Gastroesophageal sphincter (tissue), 4 donors: ENCODE data around the gene COA7. TPM values are rescaled to one million over a fixed set of nuclear protein-coding genes. Genes with fewer than 3 reads are reported as not detected.

Experiments
- ATAC-seq: fragments of 150-250 bp; one replicate; pipeline ENCODE4 v1.9.1; 2016; ENCODE audit warnings: mild to moderate bottlenecking, moderate library complexity
- H3K27ac ChIP-seq, 4 donors: fragments of 200-600 bp; sonication (generic) in 3 of 4; 1 replicate in 3 of 4; 2 replicates in 1 of 4; pipeline ENCODE4 v1.5.1; 2016 to 2019
- H3K27me3 ChIP-seq: fragments of 200-600 bp; sonication (generic); one replicate; pipeline ENCODE4 v1.5.1; 2019
- H3K36me3 ChIP-seq, 2 donors: fragments of 200-600 bp; sonication (generic); one replicate each; pipeline ENCODE4 v1.5.1; 2019; ENCODE audit warnings: control low read depth in 1 of 2
- H3K4me1 ChIP-seq, 3 donors: fragments of 200-600 bp; sonication (generic); 1 replicate in 2 of 3; 2 replicates in 1 of 3; pipeline ENCODE4 v1.5.1; 2016 to 2019; ENCODE audit warnings: control low read depth in 2 of 3
- H3K4me3 ChIP-seq, 2 donors: fragments of 200-600 bp; sonication (generic); one replicate each; pipeline ENCODE4 v1.5.1; 2019; ENCODE audit warnings: mild to moderate bottlenecking in 1 of 2, moderate library complexity in 1 of 2
- H3K9me3 ChIP-seq, 3 donors: fragments of 200-600 bp; sonication (generic); one replicate each; pipeline ENCODE4 v1.5.1; 2017 to 2019; ENCODE audit warnings: control low read depth in 2 of 3
- CTCF ChIP-seq, 4 experiments: fragments of 200-600 bp in 2 of 4; fragments of 450-650 bp in 2 of 4; sonication (generic) in 1 of 4; IDR thresholded peaks; one replicate each; pipeline ENCODE4 v1.5.1; 2017 to 2019; ENCODE audit warnings: antibody characterized with exemption in 4 of 4, mild to moderate bottlenecking in 2 of 4, moderate library complexity in 2 of 4
- EP300 ChIP-seq: sonication (generic); formaldehyde crosslinking; IDR thresholded peaks from one replicate; pipeline ENCODE4 v1.6.1; 2017; ENCODE audit warnings: antibody characterized with exemption, mild to moderate bottlenecking
- POLR2A ChIP-seq, 2 donors: fragments of 450-650 bp; IDR thresholded peaks; one replicate each; pipeline ENCODE4 v1.6.1; 2017; ENCODE audit warnings: antibody characterized with exemption in 2 of 2, mild to moderate bottlenecking in 2 of 2, moderate library complexity in 1 of 2
- POLR2AphosphoS5 ChIP-seq: sonication (generic); formaldehyde crosslinking; IDR thresholded peaks from one replicate; pipeline ENCODE4 v1.6.1; 2017; ENCODE audit warnings: antibody characterized with exemption
- WGBS, 2 donors: methylation state at CpG; one replicate each; pipeline ENCODE4 v1.1.5; 2018; ENCODE audit warnings: low coverage in 1 of 2; 5-methylcytosine and 5-hydroxymethylcytosine counted together
- small RNA-seq, 4 donors: library from RNA; depleted of rRNA; stranded (forward); fragments of <200 nt; gene quantifications; one replicate each; pipeline ENCODE3, GENCODE V24; 2016
- total RNA-seq, 4 donors: library from RNA; depleted of rRNA; stranded (reverse); fragments of >200 nt; gene quantifications; one replicate each; pipeline ENCODE4 v1.1.0, GENCODE V29; 2016

COA7 gene
- total RNA-seq, 4 donors from 2014 or later, result 7.7 to 9.6 (median 9.0) TPM

GRCh38 chr1:52635321-52636089 is 62.6 kb downstream of the COA7 start:
- TF ChIP-seq POLR2AphosphoS5 (no peak), CTCF (IDR thresholded peaks at IDR 0.05) (no peak), EP300 (no peak), POLR2A (IDR thresholded peaks at IDR 0.05) (no peak)
- H3K9me3 ChIP-seq, result no peaks in the 10 kb centered on the region
- H3K36me3 ChIP-seq, result no peaks in the 10 kb centered on the region
- no peak overlapping the region for H3K4me3 ChIP-seq
- H3K4me1 ChIP-seq, result peaks cover 0 to 14% (median 7%) of the 10 kb centered on the region in 3 donors
- H3K27ac ChIP-seq, result no peak overlapping the region
- H3K27me3 ChIP-seq, result peaks cover 36% of the 10 kb centered on the region
- WGBS, 2 donors, result 71 to 82% methylated on average over 3 of the region's 4 CpGs
- ATAC-seq, result no peak

Small RNAs within 50 kb of the gene (small RNA-seq; reads per million reads assigned to genes)
- 0 reads per million in 4 donors for gene RN7SL62P

Other genes with a start within 250 kb of the COA7 start
- gene TUT4, start 145.3 kb downstream of the COA7 start, total RNA-seq, result 10 to 100 TPM; 32.3 to 56.5 (median 34.0) TPM
- 10 to 100 TPM; 13.0 to 22.5 (median 16.2) TPM for gene GPX7, start 96.0 kb downstream of the COA7 start, total RNA-seq
- gene SHISAL2A, start 65.2 kb downstream of the COA7 start, total RNA-seq, result not detected
- 10 to 100 TPM; 48.3 to 67.2 (median 59.7) TPM for gene ZYG11B, start 28.1 kb upstream of the COA7 start, total RNA-seq
- not detected for gene ZYG11A, start 144.4 kb upstream of the COA7 start, total RNA-seq
- gene ECHDC2, start 223.4 kb upstream of the COA7 start, total RNA-seq, result 100 to 1,000 TPM in 2 of 4 donors, 10 to 100 TPM in 2; 44.4 to 172 (median 82.5) TPM
- gene SCP2, start 228.9 kb upstream of the COA7 start, total RNA-seq, result 100 to 1,000 TPM in 3 of 4 donors, 10 to 100 TPM in 1; 92.4 to 125 (median 120) TPM